GM12873 (cell line): ENCODE results near the gene LRRN4CL.

Source experiments
- TF ChIP-seq, protein P1 (sequence below): IDR thresholded peaks from 2 replicates; pipeline ENCODE4 v1.5.1; 2012; ENCODE audit warnings: low read depth, mild to moderate bottlenecking, moderate library complexity, low read length, control low read depth; ENCODE audit not compliant: insufficient read depth; ENCODE audit errors: missing control alignments

Gene LRRN4CL

DNA sequence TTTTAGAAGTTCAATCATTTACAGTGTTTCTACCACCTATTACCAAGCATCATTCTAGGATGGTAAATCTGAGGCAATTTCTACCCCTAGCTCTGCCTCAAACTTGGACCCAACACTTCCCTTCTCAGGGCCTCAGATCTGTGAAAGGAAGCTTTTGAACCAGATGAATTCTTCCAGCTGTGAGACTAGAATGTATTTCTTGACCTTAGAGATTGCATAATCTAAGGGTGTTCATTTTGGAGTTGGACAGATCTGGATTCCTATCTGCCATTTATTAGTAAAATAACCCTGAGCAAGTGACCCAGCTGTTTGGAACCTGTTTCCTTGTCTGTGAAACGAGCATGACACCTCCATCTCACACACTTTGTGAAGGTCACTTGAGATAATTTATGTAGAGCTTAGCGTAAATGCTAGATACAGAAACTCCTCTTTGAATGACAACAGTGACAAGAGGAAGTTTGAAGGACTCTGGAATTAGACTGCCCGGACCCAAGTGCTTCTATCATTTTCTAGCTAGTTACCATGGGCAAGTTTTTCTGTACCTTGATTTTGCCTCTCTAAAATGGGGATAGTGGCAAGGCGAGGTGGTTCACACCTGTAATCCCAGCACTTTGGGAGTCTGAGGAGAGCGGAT lies 32.4 kb downstream of the LRRN4CL start:
- TF ChIP-seq, protein P1, sequence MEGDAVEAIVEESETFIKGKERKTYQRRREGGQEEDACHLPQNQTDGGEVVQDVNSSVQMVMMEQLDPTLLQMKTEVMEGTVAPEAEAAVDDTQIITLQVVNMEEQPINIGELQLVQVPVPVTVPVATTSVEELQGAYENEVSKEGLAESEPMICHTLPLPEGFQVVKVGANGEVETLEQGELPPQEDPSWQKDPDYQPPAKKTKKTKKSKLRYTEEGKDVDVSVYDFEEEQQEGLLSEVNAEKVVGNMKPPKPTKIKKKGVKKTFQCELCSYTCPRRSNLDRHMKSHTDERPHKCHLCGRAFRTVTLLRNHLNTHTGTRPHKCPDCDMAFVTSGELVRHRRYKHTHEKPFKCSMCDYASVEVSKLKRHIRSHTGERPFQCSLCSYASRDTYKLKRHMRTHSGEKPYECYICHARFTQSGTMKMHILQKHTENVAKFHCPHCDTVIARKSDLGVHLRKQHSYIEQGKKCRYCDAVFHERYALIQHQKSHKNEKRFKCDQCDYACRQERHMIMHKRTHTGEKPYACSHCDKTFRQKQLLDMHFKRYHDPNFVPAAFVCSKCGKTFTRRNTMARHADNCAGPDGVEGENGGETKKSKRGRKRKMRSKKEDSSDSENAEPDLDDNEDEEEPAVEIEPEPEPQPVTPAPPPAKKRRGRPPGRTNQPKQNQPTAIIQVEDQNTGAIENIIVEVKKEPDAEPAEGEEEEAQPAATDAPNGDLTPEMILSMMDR, result no peak

DNA sequence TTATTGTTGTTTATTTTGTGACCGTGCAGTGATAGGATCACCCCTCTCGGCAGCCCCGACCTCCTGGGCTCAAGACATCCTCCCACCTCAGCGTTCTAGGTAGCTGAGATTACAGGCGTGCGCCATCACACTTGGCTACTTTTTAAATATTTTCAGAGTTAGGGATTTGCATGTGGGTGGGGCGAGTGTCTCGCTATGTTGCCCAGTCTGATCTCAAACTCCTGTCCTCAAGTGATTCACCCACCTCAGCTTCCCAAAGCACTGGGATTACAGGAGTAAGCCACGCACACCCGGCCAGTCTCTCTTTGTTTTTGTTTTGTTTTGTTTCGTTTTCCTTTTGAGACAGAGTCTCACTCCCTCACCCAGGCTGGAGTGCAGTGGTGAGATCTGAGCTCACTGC lies 35.0 kb downstream of the LRRN4CL start:
- TF ChIP-seq, protein P1, result no peak

- TF ChIP-seq, protein P1, result no peak
These were observed 36.9 kb downstream of the LRRN4CL start for GRCh38 chr11:62652161-62653006.

DNA sequence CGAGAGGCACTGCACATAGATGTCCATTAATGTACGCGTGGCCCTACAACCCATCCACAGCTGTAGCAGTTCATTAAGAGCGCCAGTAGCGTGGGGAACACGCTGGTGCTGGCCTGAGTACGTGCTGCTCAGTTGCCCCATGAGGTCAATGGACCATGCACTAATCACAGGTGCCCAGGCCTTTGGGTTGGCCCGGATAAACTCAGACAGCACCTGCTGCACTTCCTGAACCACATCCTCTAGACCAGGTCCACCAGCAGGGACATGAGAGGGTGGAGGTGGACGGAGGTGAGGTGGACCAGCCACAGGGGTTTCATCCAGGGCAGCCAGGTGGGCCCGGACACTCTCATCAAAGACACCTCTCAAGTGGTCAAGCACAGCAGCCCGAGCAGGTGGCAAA lies 39.8 kb downstream of the LRRN4CL start:
- TF ChIP-seq, protein P1, result no peak

- TF ChIP-seq, protein P1, result no peak
These were observed 40.4 kb downstream of the LRRN4CL start for GRCh38 chr11:62648967-62649364.

DNA sequence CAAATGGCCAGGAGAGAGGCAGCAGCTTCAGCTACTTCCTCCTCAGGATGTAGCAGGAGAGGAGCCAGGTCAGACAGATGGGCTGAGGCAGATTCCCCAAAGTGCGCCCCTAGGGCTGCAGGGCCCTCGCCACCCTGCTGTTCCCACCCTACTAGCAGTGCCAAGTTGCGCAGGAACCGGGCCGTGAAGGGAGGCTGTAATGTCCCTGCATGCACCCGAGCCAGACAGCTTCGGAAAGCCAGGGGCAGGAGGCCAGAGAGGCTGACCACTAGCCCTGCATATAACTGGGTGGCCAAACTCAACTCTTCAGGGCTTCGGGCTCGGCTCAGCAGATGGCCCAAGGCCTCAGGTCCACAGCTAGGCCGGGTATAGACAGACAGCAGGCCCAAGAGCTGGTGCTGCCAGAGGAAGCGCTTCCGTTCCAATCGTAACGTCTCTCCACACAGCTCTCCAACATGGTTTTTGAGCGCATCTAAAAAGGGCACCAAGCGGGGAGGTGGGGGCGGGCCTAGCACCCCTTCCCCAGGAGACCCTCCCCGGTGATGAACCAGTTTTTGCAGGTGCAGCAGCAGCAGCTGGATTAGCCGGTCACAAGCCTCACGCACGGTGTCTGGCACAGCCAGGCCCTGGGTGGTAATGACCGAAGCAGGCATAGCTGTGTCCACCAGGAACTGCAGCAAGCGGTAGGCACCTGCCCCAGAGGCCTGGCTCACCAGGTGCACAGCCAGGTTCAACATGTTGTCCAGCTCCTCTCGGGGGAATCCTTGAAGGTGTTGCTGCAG lies 41.0 kb downstream of the LRRN4CL start:
- TF ChIP-seq, protein P1, result no peak

DNA sequence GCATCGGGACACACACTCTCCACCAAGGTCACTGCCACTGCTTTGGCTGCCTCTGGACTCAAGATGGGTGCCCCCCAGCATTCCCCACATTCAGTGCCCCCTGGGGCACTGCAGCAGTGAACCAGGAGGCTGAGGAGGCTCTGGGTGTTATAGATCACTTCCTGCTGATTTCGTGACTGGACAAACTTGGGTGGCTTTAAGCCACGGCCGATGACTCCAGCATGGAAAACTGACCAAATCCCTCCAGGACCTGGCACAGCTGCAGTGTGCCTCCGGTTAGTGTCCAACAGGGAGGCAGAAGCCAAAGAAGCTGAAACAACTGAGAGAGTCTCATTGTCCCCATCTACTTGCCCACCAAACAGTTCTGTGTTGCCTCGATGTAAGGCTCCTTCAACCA lies 41.7 kb downstream of the LRRN4CL start:
- TF ChIP-seq, protein P1, result no peak
